ENCODE data around the gene SNRNP27. TPM values are rescaled to one million over a fixed set of nuclear protein-coding genes. Genes with fewer than 3 reads are reported as not detected.

SNRNP27 gene
- total RNA-seq, 1 experiment from 2014 or later: 107 TPM

DNA sequence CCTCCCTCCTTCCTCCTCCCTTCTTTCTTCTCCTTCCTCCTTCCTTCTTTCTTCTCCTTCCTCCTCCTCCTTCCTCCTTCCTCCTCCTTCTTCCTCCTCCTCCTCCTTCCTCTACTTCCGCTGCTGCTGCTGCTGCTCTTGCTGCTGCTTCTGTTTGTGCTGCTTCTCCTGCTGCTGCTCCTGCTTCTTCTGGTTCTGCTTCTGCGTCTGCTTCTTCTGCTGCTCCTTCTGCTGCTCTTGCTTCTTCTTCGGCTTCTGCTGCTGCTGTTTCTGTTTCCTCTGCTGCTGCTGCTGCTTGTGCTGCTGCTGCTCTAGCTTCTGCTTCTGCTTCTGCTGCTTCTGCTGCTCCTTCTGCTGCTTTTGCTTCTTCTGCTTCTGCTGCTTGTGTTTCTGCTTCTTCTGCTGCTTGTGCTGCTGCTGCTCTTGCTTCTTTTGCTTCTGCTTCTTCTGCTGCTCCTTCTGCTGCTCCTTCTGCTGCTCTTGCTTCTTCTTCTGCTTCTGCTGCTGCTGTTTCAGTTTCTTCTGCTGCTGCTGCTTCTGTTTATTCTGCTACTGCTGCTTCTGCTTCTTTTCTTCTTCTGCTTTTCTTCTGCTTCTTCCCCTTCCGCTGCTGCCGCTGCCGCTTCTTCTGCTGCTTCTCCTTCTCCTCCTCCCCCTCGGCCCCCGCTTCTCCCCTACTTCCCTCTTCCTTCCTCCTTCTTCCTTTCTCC, 8.6 kb downstream of the SNRNP27 start:
- Histone ChIP-seq H3K27me3 (no peaks in the 10 kb centered on the region), H3K4me3 (no peak overlapping the region), H3K36me3 (peaks cover 71% of the 10 kb centered on the region)

DNA sequence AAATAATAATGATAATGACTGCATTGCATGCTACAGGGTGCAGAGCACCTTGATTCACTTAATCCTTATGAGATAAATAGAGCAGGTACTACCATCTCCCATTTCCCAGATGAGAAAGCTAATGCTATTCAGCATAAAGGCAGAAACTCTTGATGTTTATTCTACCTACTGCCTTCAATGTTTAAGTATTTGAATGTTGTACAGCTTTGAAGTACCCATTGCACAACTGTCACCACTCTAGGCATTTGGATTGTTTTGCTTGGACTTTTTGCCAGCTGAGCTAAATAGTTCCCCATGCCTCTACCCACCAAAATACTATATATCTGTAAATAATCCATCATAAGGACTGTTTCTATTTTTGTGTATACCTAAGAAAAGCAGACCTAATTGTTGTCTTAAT, 13.5 kb downstream of the SNRNP27 start:
- no peak overlapping the region for H3K27ac ChIP-seq
- DNase-seq: no peak
- no peaks in the 10 kb centered on the region for H3K9me3 ChIP-seq (replicated peaks)
- H3K27me3 ChIP-seq: no peaks in the 10 kb centered on the region
- H3K4me1 ChIP-seq: no peaks in the 10 kb centered on the region
- H3K4me3 ChIP-seq: no peak overlapping the region
- peaks cover 52% of the 10 kb centered on the region for H3K36me3 ChIP-seq

More for the DNA sequence above, 8.6 kb downstream of the SNRNP27 start:
- H3K4me1 ChIP-seq: no peaks in the 10 kb centered on the region
- no peak for DNase-seq
- H3K27ac ChIP-seq: no peak overlapping the region
- no peaks in the 10 kb centered on the region for H3K9me3 ChIP-seq (replicated peaks)

DNA sequence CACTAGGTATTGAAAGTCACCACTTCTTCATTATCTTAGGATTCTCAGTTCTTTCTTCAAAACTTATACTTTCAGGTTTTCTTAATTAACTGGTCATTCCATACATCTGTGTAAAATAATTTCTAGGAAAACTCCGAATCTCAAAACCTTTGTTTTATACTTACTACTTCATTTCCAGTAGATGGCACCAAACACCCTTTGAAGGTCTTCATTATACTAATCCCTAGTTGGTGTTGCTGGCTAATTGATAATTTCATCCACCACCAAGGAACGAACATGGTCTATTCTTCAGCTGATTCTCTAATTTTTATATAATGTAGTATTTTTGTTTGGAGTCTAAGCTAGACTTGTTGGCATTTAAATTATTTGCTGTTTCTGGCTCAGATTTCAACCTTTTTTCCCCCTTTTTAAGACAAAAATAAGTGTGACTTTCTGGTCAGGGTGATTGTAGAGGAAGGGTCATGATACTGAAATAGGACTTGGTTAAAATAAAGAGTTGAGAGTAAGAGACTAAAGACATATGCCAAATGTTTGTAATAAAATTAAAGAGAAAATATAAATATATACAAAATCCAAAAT, 18.3 kb downstream of the SNRNP27 start:
- Histone ChIP-seq H3K36me3 (peaks cover 26% of the 10 kb centered on the region), H3K4me3 (no peak overlapping the region), H3K27ac (no peak overlapping the region), H3K9me3 (replicated peaks) (no peaks in the 10 kb centered on the region), H3K4me1 (0 out of 2 replicates have a peak, but pooled peaks cover 3% of the 10 kb centered on the region), H3K27me3 (no peaks in the 10 kb centered on the region)
- DNase-seq: peak in 1 of 2 experiments; percentile 70

DNA sequence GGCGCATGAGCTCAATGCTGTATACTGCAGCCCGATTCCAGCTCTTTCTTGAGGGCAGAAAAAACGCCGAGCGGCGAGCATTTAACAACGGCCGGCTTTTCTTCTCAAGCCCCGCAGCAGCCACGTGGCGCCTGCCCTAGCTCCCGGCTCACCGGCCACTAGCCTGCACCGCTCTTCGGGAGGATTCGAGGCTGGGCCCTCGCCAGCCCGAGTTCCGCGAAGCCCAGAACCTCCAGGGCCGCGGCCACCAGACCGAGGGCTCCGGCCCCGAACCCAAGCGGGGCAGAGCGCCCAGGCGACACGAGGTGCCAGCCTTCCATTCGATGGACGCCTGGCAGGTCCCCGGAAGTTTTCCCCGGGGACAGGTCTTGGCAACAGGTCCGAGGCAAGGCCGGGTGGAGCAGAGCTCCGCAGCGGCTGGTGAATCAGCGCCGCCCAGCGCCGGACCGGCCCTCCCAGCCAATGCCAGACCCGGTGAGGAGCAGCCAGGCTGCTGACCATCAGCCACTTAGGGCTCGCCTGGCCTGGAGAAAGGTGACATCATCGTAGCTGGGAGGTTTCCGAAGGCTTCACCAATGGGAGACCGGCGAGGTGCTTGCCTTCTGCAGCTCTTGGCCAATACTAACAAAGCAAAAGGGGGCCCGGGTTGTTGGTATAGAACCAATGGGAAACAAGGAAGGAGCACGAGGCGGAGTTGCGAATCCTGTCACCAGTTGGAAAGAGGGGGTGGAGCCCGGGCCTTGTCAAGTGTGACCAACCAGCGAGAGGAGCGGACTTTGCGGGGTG, 20.6 kb downstream of the SNRNP27 start:
- Histone ChIP-seq H3K4me3 (peak overlapping the region; percentile 63), H3K27ac (peak overlapping the region; percentile 70), H3K9me3 (replicated peaks) (no peaks in the 10 kb centered on the region), H3K27me3 (no peaks in the 10 kb centered on the region), H3K36me3 (0 out of 2 replicates have a peak, but pooled peaks cover 10% of the 10 kb centered on the region), H3K4me1 (0 out of 2 replicates have a peak, but pooled peaks cover 3% of the 10 kb centered on the region)
- DNase-seq: peak; percentile 100

DNA sequence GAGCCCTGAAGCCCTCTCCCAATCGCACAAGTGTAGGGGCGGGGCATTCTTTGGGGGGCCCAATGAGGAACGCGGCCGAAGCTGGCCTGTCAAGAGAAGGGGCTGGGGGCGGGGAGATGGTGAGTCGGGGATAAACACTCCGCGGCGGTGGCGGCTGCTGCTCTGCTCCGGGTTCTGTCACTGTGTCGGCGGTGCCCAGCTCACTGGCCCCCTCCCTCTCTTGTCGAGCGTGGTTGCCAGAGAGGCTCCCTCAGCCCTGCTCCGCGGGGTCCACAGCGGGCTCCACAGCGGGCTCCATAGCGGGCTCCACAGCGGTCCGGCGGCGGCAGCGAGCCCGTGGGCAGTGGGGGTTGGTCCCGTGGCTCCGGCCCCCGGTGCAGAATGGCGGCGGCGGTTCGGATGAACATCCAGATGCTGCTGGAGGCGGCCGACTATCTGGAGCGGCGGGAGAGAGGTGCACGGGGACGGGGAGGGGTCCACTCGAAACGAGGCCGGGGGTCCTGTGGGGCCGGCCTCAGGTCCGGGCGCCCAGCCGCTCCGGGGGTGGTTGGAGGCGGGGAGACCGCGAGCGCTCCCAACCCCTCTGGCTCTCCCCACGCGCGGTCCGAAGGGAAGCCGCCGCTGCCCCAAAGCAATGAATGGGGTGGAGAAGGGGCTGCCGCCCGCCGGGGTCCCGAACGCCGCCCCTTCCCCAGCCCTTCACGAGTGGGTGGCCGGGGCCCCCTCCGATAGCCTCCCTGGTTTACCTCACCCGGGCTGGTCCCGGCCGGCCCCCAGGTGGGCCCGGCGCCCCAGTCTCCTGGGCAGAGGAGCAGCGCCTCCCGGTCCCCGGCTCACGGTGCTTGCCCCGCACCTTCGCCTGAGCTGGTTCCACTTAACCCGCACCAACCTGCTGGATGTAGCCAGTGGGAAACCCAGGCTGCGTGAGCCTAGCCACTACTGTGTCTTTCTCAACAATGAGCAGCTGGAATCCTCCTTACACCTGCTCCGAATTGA, 21.5 kb downstream of the SNRNP27 start, which contains the start of gene MXD1:
TSS of gene MXD1 (plus strand) at position 160 of the 996 bp plus-strand sequence. CDS start at position 382, 222 bp downstream.
- Histone ChIP-seq H3K36me3 (0 out of 2 replicates have a peak, but pooled peaks cover 8% of the 10 kb centered on the region), H3K4me3 (peak within 1 kb of the TSS; percentile 75), H3K9me3 (replicated peaks) (no peaks in the 10 kb centered on the region), H3K4me1 (0 out of 2 replicates have a peak, but pooled peaks cover 3% of the 10 kb centered on the region), H3K27me3 (no peaks in the 10 kb centered on the region), H3K27ac (peak within 1 kb of the TSS; percentile 70)
- DNase-seq: peak in 1 of 2 experiments; percentile 28

DNA sequence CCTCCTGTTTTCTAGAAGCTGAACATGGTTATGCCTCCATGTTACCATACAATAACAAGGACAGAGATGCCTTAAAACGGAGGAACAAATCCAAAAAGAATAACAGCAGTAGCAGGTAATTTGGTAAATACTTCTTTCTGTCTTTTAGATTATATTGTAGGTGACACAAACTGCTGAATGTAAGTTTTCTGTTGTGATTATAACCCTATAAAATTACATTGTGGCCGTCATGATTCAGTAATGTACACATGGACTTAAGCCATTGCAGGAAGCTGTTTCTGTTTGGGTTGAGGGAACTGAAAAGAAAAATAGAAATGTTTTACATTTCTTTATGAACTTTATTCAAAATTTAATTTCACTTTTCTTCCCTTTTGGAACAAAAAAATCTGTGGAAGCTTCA, 22.4 kb downstream of the SNRNP27 start:
- Histone ChIP-seq H3K36me3 (0 out of 2 replicates have a peak, but pooled peaks cover 8% of the 10 kb centered on the region), H3K9me3 (replicated peaks) (no peaks in the 10 kb centered on the region), H3K4me3 (peak overlapping the region; percentile 75; the same call in 1 of the 2 replicates), H3K27me3 (no peaks in the 10 kb centered on the region), H3K4me1 (0 out of 2 replicates have a peak, but pooled peaks cover 3% of the 10 kb centered on the region), H3K27ac (no peak overlapping the region)
- DNase-seq: no peak

DNA sequence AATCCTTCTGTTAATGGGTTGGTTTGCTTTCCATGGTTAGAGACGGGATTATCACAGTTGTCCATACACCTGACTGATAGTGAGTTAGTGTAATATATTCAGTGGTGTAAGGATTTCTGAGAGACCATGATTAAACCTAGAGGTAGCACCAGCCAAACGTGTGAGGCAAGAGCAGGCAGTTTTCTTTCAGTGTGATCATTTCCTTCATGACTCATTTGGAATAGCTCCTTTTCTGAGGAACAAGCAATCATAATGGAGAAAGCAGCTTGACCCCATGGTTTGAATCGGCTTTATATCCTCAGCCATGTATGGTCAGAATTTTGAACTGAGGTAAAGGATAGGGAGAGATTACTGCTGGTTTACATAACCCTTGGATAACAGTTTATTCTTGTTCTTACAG, 24.1 kb downstream of the SNRNP27 start:
- H3K4me3 ChIP-seq: no peak overlapping the region
- H3K4me1 ChIP-seq: 0 out of 2 replicates have a peak, but pooled peaks cover 3% of the 10 kb centered on the region
- no peaks in the 10 kb centered on the region for H3K27me3 ChIP-seq
- no peak overlapping the region for H3K27ac ChIP-seq
- 0 out of 2 replicates have a peak, but pooled peaks cover 5% of the 10 kb centered on the region for H3K36me3 ChIP-seq
- no peaks in the 10 kb centered on the region for H3K9me3 ChIP-seq (replicated peaks)
- DNase-seq: no peak

DNA sequence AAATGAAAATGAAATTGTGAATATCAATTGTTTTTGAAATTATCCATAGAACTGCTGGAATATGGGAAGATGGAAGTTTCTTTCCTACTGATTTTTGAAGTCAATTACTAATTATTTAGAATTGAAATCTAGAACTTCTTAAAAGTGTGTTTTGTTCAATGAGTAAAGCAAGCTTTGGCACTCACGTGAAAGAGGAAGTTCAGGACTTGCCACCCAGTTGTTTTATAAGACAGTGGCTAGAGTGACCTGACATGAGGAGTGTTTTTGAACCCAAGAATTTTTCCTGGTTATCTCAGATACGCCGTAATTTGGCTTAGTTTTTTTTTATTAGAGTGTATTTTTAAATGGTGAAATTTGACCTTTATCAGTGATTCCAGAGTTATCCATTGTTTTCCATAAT, 24.6 kb downstream of the SNRNP27 start:
- H3K4me3 ChIP-seq: no peak overlapping the region
- no peak for DNase-seq
- no peaks in the 10 kb centered on the region for H3K36me3 ChIP-seq
- H3K9me3 ChIP-seq (replicated peaks): no peaks in the 10 kb centered on the region
- 0 out of 2 replicates have a peak, but pooled peaks cover 3% of the 10 kb centered on the region for H3K4me1 ChIP-seq
- no peaks in the 10 kb centered on the region for H3K27me3 ChIP-seq
- no peak overlapping the region for H3K27ac ChIP-seq

DNA sequence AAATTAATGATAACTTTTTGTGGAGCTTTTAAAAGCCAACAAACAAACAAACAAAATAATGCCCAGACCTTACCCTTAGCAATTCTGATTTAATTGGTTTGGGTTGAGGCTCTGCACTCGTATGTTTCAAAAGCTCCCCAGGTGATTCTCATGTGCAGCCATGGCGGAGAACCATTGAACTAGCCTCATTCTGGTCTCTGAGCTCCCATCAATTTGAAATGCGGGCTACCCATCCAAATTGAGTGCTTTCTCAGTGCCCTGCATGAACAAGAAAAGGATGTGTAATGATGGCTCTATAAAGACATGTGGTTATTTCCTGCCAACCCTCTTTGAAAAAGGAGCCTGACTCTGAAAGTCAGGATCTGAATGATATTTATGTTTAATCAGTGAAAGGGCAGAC, 29.4 kb downstream of the SNRNP27 start:
- H3K27me3 ChIP-seq: no peaks in the 10 kb centered on the region
- no peaks in the 10 kb centered on the region for H3K4me1 ChIP-seq
- no peak for DNase-seq
- no peak overlapping the region for H3K27ac ChIP-seq
- no peaks in the 10 kb centered on the region for H3K9me3 ChIP-seq (replicated peaks)
- H3K4me3 ChIP-seq: no peak overlapping the region
- no peaks in the 10 kb centered on the region; the same call in 1 of the 2 replicates for H3K36me3 ChIP-seq

DNA sequence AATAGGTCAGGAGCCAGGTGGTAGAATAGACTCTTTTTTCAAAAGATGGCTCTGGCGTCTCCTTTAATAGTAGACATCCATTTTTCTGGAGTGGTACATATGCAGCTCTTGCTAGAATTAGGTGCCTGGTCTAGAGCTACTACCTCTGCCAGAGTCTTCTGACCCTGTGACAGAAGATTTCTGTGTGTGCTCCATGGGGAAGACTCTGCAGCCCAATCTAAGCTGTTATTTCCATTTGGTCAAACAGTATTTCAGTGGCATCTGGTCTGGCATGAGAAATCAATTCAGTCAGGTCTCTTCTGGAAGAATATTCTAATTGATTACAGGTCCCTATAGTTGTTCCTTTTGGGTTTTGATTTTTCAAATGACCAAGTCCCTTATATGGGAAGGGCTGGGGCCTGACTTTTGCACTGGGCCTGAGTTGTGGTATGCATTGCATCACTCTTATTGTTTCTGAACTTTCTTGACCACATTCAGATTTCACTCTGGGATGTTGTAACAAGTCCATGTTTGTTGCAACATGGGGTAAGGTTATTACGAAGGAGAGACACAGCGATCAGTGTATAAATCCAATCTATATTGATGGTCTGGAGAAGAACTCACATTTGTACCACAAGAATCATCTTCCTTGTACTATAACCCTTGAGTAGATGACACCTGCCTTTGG, 33.2 kb downstream of the SNRNP27 start:
- H3K9me3 ChIP-seq (replicated peaks): no peaks in the 10 kb centered on the region
- H3K27ac ChIP-seq: no peak overlapping the region
- no peaks in the 10 kb centered on the region for H3K4me1 ChIP-seq
- H3K36me3 ChIP-seq: no peaks in the 10 kb centered on the region; the same call in 1 of the 2 replicates
- no peaks in the 10 kb centered on the region for H3K27me3 ChIP-seq
- H3K4me3 ChIP-seq: no peak overlapping the region
- DNase-seq: no peak

DNA sequence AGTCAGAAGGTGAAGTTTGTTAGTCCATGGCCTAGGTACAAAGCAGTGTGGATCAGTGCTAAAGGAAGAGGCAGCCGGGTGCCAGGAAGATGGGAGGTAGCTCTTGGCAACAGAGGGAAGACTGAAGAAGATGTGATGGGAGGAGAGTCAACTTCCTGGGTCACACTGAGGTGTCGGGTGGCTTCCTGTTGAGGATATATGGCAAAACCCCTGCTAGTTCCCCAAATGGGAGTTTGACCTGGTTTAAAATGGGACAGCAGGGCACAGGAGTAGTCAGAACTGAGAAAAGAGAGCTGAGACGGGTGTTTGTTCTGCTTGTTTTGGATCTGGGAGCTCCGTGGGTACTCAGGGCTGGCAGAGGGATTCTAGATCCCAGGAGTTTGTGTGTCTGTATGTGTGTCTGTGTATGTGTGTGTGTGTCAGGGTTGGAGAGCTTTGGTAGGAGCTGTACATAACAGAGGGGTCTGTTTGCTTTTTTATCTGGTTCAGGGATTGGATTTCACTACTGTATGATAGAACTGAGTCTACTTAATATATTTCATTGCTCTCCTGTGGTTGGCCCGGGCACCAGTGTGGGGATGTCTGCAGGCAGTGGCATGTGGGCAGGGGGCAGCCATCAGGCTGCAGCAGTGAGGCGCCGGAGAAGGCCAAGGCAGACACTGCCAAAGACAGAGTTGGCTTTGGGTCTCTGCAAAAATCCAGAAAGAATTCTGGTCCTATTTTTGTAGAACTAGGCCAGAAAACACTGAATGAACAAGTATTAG, 38.3 kb downstream of the SNRNP27 start:
- Histone ChIP-seq H3K4me3 (no peak overlapping the region), H3K36me3 (peaks cover 3% of the 10 kb centered on the region; the same call in 1 of the 2 replicates), H3K27ac (no peak overlapping the region), H3K27me3 (no peaks in the 10 kb centered on the region), H3K9me3 (replicated peaks) (no peaks in the 10 kb centered on the region), H3K4me1 (no peaks in the 10 kb centered on the region)
- DNase-seq: no peak

DNA sequence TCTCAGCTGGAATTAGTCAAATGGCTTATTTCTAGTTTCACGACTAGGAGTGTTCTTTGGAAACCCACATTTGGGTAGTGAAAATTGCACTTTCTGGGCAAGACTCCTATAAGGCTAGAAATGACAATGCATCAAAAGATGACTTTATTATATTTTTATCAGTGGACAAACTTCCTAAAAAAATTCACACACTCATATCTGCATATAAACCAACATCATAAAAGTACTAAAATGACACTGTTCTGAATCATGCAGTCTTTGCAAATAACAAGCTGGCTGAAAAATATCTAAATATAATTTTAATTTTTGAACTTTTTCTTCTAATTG, 38.8 kb downstream of the SNRNP27 start:
- H3K27ac ChIP-seq: no peak overlapping the region
- H3K4me3 ChIP-seq: no peak overlapping the region
- H3K9me3 ChIP-seq (replicated peaks): no peaks in the 10 kb centered on the region
- H3K4me1 ChIP-seq: no peaks in the 10 kb centered on the region
- no peak for DNase-seq
- H3K36me3 ChIP-seq: peaks cover 3% of the 10 kb centered on the region; the same call in 1 of the 2 replicates
- H3K27me3 ChIP-seq: no peaks in the 10 kb centered on the region
